Dermis blood vessel endothelial cell (primary cell): ENCODE measurements around the gene DDX11. TPM values are rescaled to one million over a fixed set of nuclear protein-coding genes. Genes with fewer than 3 reads are reported as not detected.
"Not testable (repeated sequence)": the region's sequence is repeated elsewhere in the genome, so short reads cannot be mapped to it uniquely, and the experiment has no call there.

Source experiments
- DNase-seq: peaks from one replicate; pipeline ENCODE4 v3.0.0; 2010
- total RNA-seq: library from RNA; depleted of rRNA; stranded (reverse); fragments of >200 nt; gene quantifications from 2 replicates; pipeline ENCODE4 v1.2.3, GENCODE V29; 2014

The DDX11 gene
- 19.7 and 27.8 TPM in 2 replicates for total RNA-seq

GRCh38 chr12:31073527-31074332, at the start of gene DDX11:
Gene DDX11, plus strand, starts transcription at chr12:31073860. Its CDS starts 4,534 bp downstream, at chr12:31078394.
- DNase-seq: peak; percentile 85

- no peak for DNase-seq
Observed at GRCh38 chr12:31026202-31026601, 47.5 kb upstream of the DDX11 start.

DNA sequence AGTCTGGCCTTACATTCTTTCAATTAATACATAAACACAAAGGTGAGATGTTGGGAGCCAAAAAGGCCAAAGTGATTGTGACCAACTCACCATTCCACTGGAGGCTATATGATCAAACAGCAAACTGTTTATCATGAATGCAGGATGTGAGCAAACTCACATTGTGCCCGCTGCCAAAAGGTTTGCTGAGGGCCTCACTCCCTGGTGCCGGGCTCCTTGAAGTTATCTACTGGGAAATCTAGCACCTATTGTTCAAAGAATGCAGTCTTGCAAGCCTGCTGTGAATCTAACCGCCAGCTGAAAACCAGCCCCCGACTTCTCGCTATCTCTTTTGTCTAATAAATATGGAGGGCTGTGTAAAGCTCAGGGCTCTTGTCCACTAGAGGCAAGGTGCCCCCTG, 46.7 kb upstream of the DDX11 start:
- not testable (repeated sequence) for DNase-seq

DNA sequence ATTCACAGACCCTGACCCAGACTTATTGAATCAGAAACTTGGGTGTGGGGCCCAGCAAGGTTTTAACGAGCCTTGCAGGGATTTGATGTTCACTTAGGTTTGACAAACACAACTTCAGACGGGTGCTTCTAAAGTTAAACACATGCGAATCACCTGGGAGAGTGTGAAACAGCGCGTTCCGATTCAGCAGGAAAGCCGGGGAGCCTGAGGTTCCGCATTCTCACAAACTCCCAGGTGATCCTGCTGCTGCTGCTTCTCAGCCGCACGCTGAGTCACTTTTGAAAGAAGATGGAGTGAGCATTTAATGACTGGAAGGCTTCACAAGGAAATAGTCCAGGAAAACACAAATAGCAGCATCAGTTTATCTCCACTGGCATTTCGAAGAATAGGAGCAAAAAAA, 44.2 kb upstream of the DDX11 start:
- DNase-seq: no peak

- DNase-seq: no peak
Observed at GRCh38 chr12:31029916-31030562, 43.6 kb upstream of the DDX11 start.

- no peak for DNase-seq
Observed at GRCh38 chr12:31031951-31032335, 41.7 kb upstream of the DDX11 start.

DNA sequence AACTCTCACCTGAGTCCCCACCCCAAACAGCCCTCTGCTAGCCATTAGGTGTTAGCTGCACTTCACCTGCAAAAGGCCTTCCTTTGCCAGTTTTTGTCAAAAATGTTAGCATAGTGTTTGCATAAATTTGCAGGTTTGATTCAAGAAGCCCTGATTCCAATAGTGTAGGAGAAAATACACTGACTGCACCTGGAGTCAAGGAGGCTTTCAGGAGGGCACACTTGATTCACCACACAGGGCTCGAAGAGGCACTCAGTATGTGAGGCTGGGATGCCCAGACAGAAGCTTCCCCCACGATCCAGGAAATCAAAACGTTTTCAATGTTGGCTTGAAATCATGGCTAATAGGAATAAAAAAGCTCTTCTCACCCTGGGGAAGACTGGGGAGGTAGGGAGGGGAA, 40.5 kb upstream of the DDX11 start:
- DNase-seq: no peak

DNA sequence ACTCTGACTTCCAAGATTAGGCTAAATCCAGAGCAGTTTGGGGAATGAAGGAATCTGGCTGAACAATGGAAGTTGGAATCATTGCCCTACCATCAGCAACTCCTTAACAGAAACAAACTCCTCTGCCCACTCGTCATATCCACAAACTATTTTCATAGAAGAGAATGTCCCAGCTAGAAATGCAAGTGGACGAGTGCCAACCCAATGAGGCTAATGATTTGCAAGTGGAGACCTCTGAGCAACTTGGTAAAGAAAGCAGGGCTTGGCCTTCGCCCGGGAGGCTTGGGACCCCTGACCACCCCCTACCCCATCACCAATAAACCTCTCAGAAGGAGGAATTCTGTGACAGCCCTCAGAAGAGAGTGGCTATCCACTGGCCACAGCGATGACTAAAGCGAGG, 40.0 kb upstream of the DDX11 start:
- DNase-seq: no peak

DNA sequence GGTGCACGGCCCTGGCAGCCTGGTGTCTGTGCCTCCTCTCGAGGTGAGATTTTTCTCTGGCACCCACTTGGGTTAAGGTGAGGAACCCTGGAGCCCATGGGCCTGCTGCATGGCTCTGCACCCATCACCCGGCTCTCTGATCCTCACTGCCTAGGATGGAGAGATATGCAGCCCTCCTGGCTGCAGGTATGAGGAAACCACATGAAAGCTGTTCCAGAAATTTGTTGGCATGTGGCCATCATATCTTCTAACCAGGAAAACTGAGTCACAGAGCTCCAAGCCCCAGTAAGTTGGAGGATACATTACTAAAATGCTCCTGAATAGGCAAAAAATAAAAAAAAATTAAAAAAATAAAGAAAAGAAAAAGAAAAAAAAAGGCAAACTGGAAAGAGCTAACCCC, 39.3 kb upstream of the DDX11 start:
- no peak for DNase-seq

- no peak for DNase-seq
Observed at GRCh38 chr12:31035226-31035625, 38.4 kb upstream of the DDX11 start.

DNA sequence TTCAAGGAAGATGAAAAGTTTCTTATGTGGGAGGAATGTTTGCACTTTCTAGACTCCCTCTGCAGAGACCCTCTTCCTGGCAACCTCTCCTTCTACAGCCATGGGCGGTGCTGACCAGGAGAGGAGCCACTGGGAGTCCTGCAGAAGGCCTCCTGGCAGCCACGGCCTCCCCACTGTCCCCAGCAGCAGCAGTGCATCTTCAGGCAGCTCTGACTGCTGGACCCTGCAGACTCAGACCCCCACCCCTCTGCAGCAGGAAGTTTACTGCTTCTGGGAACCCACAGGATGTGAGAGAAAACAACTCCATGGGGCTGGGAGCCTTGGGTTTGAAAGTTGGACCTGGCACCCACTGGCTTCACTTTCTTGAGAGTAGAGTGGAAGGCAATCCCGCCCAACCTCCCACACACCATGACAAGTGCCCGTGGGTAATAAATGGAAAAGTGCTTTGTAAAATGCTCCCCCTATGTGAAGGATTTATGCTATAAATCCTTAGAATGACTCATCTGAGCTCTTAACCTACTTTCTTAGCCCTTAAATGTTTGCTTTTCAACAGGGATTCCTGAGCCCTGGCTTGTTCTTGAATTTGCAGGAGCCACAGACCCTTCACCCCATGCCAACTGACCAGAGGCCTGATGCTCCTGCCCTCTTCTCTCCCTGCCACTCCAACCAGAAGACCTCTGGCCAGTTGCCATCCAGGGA, 37.5 kb upstream of the DDX11 start:
- no peak for DNase-seq

- DNase-seq: no peak
Observed at GRCh38 chr12:31037028-31037427, 36.6 kb upstream of the DDX11 start.

DNA sequence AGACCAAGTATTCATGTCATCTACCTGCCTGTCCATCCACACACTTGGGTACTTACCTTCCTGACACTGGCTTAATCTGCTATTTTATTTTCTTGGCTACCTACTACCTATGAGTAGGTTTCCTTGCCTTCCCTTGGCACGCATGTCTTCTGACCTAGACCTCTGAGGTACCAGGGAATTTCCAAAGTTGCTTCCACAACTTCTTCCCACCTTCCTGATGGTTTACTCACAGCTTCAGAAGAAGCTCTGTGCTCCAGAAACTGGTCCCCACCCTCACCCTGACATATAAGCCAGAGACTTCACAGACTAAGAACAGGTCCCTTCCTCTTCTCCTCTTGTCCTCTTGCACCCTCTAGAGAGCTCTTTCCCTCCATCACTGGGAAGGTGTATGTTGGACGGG, 35.7 kb upstream of the DDX11 start:
- DNase-seq: no peak

DNA sequence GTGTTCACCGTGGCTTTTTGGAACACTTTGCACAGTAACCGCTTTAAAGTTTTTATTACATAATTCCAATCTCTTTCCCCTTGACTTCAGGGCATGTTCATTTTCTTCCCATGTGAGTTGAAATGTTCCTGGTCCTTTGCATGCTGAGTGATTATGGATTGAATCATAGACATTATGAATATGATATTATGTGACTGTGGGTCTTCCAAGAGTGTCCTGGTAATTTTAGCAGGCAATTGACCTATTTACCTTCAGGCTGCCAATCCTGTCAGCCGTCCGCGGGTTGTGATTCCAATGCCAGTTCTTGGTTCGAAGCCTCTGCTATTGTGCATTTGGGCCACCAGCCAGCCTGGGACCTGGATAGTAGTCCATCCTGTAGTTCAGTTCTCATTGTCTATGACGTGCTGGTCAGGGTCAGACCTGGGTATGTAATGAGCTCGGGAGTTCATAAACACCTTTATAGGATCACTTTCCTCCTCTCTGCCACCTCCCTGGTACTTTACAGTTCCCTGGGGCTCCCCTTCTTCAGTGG, 32.6 kb upstream of the DDX11 start:
- no peak for DNase-seq

GRCh38 chr12:31050143-31050542, 23.5 kb upstream of the DDX11 start:
- not testable (repeated sequence) for DNase-seq

DNA sequence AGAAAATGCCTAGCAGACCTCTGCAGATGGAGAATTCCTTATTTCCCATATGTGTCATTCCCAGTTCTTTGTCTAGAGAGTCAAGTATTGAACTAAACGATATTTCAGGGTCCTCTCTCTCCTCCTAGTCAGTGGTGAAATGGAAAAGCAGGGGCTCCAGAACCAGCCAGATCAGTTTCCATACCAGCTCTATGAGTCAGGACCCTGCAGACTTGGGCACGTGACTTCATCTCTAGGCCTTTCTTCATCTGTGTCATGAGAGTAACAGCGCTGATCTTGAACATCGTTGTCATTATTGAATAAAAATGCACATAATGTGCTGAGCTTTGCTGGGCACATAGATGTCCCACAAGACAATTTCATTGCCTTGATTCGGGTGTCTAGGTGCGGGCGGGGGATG, 23.1 kb upstream of the DDX11 start:
- not testable (repeated sequence) for DNase-seq

GRCh38 chr12:31051692-31052091, 22.0 kb upstream of the DDX11 start:
- DNase-seq: not testable (repeated sequence)

- DNase-seq: not testable (repeated sequence)
Observed at GRCh38 chr12:31052121-31052520, 21.5 kb upstream of the DDX11 start.

- not testable (repeated sequence) for DNase-seq
Observed at GRCh38 chr12:31052666-31053439, 20.8 kb upstream of the DDX11 start.

DNA sequence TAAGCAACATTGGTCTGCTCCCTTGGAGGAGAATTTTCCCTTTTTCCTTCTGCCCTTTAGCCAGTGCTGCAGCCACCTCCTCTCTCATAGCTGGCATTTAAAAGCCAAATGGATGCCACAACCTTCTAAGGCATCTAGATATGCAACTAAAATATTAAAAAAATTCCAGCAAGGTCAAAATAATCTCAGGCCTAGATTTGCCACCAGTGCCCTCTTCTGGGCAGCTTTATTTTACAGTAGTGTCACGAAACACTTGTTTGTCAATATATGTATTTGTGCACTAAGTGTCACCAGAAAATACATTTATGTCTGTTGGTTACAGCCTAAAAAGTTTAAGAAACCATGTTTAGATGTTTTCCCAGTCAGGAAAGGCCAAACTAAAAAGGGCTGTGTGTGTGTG, 19.7 kb upstream of the DDX11 start:
- DNase-seq: peak; percentile 25

- no peak for DNase-seq
Observed at GRCh38 chr12:31057671-31058070, 16.0 kb upstream of the DDX11 start.

GRCh38 chr12:31066196-31066595, 7.5 kb upstream of the DDX11 start:
- peak; percentile 52 for DNase-seq

DNA sequence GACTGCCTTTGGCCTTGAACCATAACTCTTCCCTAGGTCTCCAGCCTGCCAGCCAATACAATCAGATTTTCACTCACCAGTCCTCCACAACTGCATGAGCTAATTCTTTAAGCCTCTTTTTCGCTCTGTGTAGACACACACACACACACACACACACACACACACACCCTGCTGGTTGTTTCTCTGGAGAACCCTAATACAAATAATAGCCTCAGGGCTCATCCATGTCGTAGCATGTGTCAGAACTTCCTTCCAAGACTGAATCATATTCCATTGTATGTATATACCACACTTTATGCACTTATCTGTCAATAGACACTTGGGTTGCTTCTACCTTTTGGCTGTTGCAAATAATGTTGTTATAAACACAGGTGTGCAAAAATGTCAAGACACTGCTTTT, 6.0 kb upstream of the DDX11 start:
- not testable (repeated sequence) for DNase-seq
